ENCODE measurements around the gene FAM177A1.
A peak's percentile ranks its signal among the peaks of the same experiment; 100 is the strongest.

FAM177A1 gene, protein sequence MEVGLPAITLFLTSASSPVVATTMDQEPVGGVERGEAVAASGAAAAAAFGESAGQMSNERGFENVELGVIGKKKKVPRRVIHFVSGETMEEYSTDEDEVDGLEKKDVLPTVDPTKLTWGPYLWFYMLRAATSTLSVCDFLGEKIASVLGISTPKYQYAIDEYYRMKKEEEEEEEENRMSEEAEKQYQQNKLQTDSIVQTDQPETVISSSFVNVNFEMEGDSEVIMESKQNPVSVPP

DNA sequence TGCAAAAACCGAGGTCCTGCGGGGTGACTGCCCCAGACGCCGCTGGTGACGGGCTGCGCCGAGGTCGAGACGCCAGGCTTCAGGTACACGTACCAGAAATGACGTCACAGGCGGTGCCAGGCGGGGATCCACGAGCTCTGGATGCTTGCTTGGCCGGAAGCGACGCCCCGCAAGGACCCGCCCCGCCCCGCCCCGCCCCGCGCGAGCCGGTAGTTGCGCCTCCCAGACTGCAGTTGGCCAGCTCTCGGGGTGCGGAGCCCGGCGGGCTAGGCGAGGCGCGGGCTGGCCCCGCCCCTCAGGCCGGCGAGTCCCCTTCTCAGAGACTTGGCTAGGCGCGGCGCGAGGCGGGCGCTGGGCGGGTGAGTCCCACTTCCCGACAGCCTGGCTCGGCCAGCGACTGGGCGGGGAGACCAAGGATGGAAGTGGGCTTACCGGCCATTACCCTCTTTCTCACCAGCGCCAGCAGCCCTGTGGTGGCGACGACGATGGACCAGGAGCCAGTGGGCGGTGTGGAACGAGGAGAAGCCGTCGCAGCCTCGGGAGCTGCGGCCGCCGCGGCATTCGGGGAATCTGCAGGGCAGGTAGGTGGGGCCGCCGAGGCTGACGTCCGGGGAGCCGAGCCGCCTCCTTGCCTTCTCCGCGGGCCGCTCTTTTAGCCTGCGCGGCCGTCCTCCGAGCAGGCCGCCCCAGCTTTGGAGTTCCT is at the start of gene FAM177A1:
FAM177A1 (plus strand) TSS at position 225 of the 703 bp plus-strand sequence; CDS start at position 417, 192 bp downstream.
- Histone ChIP-seq H3K4me2 (ENCODE audit: low read length) (peak within 1 kb of the TSS; percentile 85), H3K36me3 (ENCODE audit: insufficient read depth, low read length) (no peaks in the 10 kb centered on the region), H3K27me3 (ENCODE audit: insufficient read depth, low read length) (no peaks in the 10 kb centered on the region), H3F3A (ENCODE audit: insufficient read depth, low read length) (0 out of 2 replicates have a peak, but pooled peaks cover 3% of the 10 kb centered on the region), H3K79me2 (ENCODE audit: insufficient read depth, low read length) (no peaks in the 10 kb centered on the region), H3K9me3 (ENCODE audit: low read length) (no peaks in the 10 kb centered on the region), H2AFZ (ENCODE audit: low read length) (peak within 1 kb of the TSS; percentile 7; the same call in 1 of the 2 replicates), H3K9me2 (ENCODE audit: low read depth, low read length) (no peaks in the 10 kb centered on the region), H3K9ac (ENCODE audit: low read length) (peak within 1 kb of the TSS; percentile 75), H3K27ac (ENCODE audit: low read depth, low read length, poor library complexity, severe bottlenecking) (peak within 1 kb of the TSS; percentile 68), H3K4me3 (ENCODE audit: low read depth, low read length, poor library complexity, severe bottlenecking) (peak within 1 kb of the TSS; percentile 73), H3K4me1 (ENCODE audit: insufficient read depth, low read length, severe bottlenecking) (peaks cover 18% of the 10 kb centered on the region), H4K20me1 (ENCODE audit: insufficient read depth, low read length) (no peaks in the 10 kb centered on the region)
- TF ChIP-seq, protein P1, sequence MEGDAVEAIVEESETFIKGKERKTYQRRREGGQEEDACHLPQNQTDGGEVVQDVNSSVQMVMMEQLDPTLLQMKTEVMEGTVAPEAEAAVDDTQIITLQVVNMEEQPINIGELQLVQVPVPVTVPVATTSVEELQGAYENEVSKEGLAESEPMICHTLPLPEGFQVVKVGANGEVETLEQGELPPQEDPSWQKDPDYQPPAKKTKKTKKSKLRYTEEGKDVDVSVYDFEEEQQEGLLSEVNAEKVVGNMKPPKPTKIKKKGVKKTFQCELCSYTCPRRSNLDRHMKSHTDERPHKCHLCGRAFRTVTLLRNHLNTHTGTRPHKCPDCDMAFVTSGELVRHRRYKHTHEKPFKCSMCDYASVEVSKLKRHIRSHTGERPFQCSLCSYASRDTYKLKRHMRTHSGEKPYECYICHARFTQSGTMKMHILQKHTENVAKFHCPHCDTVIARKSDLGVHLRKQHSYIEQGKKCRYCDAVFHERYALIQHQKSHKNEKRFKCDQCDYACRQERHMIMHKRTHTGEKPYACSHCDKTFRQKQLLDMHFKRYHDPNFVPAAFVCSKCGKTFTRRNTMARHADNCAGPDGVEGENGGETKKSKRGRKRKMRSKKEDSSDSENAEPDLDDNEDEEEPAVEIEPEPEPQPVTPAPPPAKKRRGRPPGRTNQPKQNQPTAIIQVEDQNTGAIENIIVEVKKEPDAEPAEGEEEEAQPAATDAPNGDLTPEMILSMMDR (IDR thresholded peaks at IDR 0.05; ENCODE audit: low read length) = no peak
- no peak for TF ChIP-seq EZH2 (IDR thresholded peaks at IDR 0.05; ENCODE audit: borderline replicate concordance, low read length)

DNA sequence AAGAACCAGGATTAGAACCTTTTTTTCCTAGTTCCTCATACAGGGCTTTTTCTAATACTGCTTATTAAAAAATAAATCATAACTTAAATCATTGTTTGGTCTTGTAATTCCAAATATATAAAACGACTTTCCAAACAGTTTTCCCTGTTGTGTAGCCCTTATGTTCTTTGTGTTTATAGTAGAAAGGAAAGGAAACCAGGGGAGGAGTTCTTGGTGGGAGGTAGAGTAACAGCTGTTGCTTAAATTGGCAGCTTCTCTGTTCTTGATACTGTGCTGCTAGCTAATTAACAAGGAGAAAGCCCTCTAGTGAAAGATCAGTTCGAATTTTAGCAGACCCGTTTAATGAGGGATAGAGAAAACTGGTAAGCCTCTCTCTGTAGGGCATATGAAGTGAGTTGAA is 48.3 kb upstream of the FAM177A1 start:
- Histone ChIP-seq H3K4me1 (ENCODE audit: insufficient read depth, low read length, severe bottlenecking) (no peaks in the 10 kb centered on the region), H3K79me2 (ENCODE audit: insufficient read depth, low read length) (peaks cover 21% of the 10 kb centered on the region), H3K4me2 (ENCODE audit: low read length) (no peak overlapping the region), H3K9me3 (ENCODE audit: low read length) (no peaks in the 10 kb centered on the region), H3K9me2 (ENCODE audit: low read depth, low read length) (no peaks in the 10 kb centered on the region), H3K27ac (ENCODE audit: low read depth, low read length, poor library complexity, severe bottlenecking) (no peak overlapping the region), H2AFZ (ENCODE audit: low read length) (no peak overlapping the region), H4K20me1 (ENCODE audit: insufficient read depth, low read length) (no peaks in the 10 kb centered on the region), H3K4me3 (ENCODE audit: low read depth, low read length, poor library complexity, severe bottlenecking) (no peak overlapping the region), H3K36me3 (ENCODE audit: insufficient read depth, low read length) (peaks cover 26% of the 10 kb centered on the region), H3K9ac (ENCODE audit: low read length) (no peak overlapping the region), H3K27me3 (ENCODE audit: insufficient read depth, low read length) (no peaks in the 10 kb centered on the region), H3F3A (ENCODE audit: insufficient read depth, low read length) (no peaks in the 10 kb centered on the region)
- TF ChIP-seq, protein P1 (IDR thresholded peaks at IDR 0.05; ENCODE audit: low read length) = no peak
- no peak for TF ChIP-seq EZH2 (IDR thresholded peaks at IDR 0.05; ENCODE audit: borderline replicate concordance, low read length)

DNA sequence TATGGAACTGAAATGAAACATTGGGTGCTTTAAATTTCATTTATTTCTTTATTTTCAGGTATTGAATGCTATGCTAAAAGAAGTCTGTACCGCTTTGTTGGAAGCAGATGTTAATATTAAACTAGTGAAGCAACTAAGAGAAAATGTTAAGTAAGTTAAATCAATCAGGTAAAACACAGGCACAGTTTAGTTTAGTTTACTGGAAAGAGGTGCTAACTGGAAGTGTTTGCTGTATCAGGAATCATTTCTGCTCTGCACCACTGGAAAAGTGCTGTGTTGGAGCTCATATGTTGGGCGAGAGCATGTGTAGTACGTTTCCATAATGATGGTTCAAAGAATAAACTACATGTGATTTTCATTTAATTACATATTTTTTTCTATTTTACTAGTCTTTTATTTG is 46.6 kb upstream of the FAM177A1 start:
- Histone ChIP-seq H3K9me2 (ENCODE audit: low read depth, low read length) (no peaks in the 10 kb centered on the region), H3K27me3 (ENCODE audit: insufficient read depth, low read length) (no peaks in the 10 kb centered on the region), H3K4me2 (ENCODE audit: low read length) (no peak overlapping the region), H3K79me2 (ENCODE audit: insufficient read depth, low read length) (peaks cover 13% of the 10 kb centered on the region; the same call in 1 of the 2 replicates), H3K27ac (ENCODE audit: low read depth, low read length, poor library complexity, severe bottlenecking) (no peak overlapping the region), H3K4me1 (ENCODE audit: insufficient read depth, low read length, severe bottlenecking) (no peaks in the 10 kb centered on the region), H3K9ac (ENCODE audit: low read length) (no peak overlapping the region), H4K20me1 (ENCODE audit: insufficient read depth, low read length) (no peaks in the 10 kb centered on the region), H3K9me3 (ENCODE audit: low read length) (no peaks in the 10 kb centered on the region), H3K36me3 (ENCODE audit: insufficient read depth, low read length) (peaks cover 34% of the 10 kb centered on the region), H3F3A (ENCODE audit: insufficient read depth, low read length) (no peaks in the 10 kb centered on the region), H3K4me3 (ENCODE audit: low read depth, low read length, poor library complexity, severe bottlenecking) (no peak overlapping the region), H2AFZ (ENCODE audit: low read length) (no peak overlapping the region)
- TF ChIP-seq EZH2 (IDR thresholded peaks at IDR 0.05; ENCODE audit: borderline replicate concordance, low read length) = no peak
- TF ChIP-seq, protein P1 (IDR thresholded peaks at IDR 0.05; ENCODE audit: low read length) = no peak

Data from OCI-LY1 (cell line).